Stimulated activated naive CD8-positive, alpha-beta T cell treated with anti-CD3 and anti-CD28 coated beads, Interleukin-15, Interleukin-2, amounts not matched to agents 100 U/mL and 50 U/mL, for 24 hours (primary cell): ENCODE results near the gene PTH1R.
A peak's percentile ranks its signal among the peaks of the same experiment; 100 is the strongest.

Source experiments
- ATAC-seq: fragments of 150-1000 bp; cut with Tn5 transposase; one replicate; pipeline ENCODE4 v1.10.0; 2021
- DNase-seq: peaks from one replicate; pipeline ENCODE4 v3.0.0; 2021

Gene PTH1R

GRCh38 chr3:46913644-46914043, 36.1 kb downstream of the PTH1R start:
- ATAC-seq (no peak), DNase-seq (no peak)

DNA sequence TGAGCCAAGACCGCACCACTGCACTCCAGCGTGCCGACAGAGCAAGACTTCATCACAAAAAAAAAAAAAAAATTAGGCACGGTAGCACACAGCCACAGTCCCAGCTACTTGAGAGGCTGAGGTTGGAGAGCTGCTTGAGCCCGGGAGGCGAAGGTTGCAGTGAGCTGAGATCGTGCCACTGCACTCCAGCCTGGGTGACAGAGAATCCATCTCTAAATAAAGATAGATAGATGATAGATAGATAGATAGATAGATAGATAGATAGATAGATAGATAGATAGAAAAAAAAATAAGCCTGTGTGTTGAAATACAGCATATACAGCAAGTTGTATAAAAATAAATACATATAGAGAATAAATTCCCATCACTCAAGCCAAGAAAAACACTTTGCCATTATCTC, 37.3 kb downstream of the PTH1R start:
- ATAC-seq = no peak
- no peak for DNase-seq

- peak; percentile 71 for ATAC-seq
- DNase-seq = no peak
Observed at GRCh38 chr3:46915297-46915822, 37.8 kb downstream of the PTH1R start.

GRCh38 chr3:46916278-46916677, 38.8 kb downstream of the PTH1R start:
- ATAC-seq (no peak), DNase-seq (no peak)

DNA sequence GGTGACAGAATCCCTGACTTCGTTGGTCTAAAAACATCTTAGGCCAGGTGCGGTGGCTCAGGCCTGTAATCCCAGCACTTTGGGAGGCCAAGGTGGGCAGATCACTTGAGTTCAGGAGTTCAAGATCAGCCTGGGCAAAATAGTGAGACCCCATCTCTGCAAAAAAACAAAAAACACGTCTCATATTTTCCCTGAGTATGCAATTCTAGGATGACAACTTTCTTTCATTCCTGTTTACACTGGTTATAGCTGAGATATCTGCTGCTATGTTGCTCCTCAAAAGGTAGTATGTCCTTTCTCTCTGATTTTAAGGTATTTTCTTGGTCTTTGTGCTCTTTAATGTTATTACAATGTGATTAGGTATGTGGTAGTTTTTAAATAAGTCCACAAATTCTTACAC, 39.3 kb downstream of the PTH1R start:
- no peak for ATAC-seq
- no peak for DNase-seq

GRCh38 chr3:46917257-46917656, 39.7 kb downstream of the PTH1R start:
- no peak for ATAC-seq
- no peak for DNase-seq

GRCh38 chr3:46918202-46918601, 40.7 kb downstream of the PTH1R start:
- DNase-seq (no peak), ATAC-seq (no peak)

DNA sequence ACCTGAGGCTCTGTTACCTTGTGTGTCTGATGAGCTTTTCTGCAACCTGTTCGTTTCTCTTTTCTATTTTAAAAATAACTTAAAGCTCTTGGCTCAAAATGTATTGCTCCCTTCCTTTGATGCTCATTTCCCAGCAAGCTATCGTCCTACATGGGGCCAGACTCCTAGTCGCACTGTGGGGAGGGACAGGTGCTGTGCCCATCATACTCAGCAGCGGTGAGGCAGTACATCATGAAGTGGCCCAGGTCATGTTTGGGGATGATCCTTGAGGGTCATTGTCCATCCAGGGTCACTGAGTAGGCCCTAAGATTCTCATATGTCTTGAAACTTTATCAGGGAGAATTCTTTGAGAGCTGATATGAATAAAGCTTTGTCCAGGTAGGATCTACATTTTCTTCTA, 41.1 kb downstream of the PTH1R start:
- no peak for ATAC-seq
- DNase-seq = no peak

DNA sequence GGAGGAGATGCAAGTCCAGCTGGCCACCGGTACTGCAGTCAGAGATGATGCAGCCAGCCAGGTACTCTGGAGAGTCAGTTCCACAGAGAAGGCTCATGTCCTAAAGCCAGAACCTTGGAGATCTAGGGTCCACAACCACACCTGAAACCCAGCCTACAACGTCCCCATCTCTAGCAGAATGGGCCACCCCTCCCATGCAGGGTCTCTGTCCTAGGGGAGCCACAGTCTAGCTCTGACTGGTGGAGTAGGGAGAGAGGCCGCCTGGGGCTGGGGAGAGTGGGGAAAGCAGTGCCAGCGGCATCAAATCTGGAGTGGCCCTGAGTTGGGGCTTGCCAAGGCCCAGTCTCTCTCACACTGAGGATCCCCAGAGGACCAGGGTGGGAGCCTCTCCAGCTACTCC, 43.5 kb downstream of the PTH1R start:
- ATAC-seq (no peak), DNase-seq (no peak)

DNA sequence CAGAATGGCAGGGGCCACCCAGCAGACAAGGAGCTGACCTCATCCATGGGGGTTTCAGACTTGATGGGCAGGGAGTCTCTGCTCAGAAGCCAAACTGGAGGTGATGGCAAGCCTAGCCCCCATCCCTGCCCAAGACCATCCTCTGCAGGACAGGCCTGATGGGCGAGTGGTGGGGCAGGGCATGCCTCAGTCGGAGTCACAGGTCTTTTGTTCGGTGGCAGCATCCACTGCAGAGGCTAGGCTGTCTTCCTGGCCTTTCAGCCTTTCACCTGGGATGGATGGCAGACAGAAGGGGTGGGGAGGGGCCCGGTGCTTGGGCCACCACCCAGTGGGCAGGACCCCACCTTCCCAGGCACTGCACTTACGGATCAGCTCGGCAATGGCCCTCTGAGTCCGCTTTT, 44.4 kb downstream of the PTH1R start:
- ATAC-seq (no peak), DNase-seq (no peak)

- ATAC-seq (no peak), DNase-seq (no peak)
Observed at GRCh38 chr3:46922426-46922825, 44.9 kb downstream of the PTH1R start.

- ATAC-seq = no peak
- DNase-seq = no peak
Observed at GRCh38 chr3:46922871-46923558, 45.5 kb downstream of the PTH1R start.

DNA sequence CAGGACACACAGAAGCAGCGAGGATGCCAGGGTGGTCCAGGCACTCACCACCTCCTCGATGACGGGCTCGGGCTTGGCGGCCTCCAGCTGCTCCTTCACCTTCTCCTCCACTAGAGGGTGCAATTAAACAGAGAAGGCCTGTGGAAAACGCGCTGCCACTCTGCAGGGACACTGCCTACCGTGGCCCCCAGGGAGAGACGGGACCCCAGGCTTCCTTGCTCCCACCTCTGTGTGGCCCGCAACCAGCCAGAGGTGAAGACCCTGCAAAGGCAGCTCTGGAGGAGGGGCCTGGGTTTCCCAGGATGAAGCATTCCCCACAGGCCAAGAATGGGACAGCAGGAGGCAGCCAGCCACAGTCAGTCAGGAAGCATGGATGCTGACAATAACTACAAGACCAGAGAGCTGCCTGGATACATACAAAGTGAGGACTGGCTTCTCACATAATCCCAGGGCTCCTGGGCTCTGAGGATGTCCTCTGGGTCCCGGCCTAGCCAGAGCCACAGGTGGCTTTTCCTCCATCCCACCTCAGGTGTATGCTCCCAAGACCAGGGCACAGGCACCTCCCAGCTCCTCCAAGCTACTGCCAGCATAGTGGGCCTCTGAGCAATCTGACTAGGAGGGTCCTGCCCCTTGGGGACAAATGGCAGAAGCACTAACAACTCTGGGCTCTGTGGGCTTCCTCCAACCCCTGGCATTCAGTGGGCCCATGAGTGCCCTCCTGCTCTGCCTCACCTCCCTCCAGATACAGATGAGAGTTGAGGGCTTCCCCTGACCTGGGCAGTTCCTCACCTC, 46.2 kb downstream of the PTH1R start:
- ATAC-seq = no peak
- DNase-seq = peak; percentile 41

- ATAC-seq = no peak
- DNase-seq = no peak
Observed at GRCh38 chr3:46924921-46925584, 47.5 kb downstream of the PTH1R start.

- DNase-seq (no peak), ATAC-seq (no peak)
Observed at GRCh38 chr3:46925585-46925934, 48.0 kb downstream of the PTH1R start.

DNA sequence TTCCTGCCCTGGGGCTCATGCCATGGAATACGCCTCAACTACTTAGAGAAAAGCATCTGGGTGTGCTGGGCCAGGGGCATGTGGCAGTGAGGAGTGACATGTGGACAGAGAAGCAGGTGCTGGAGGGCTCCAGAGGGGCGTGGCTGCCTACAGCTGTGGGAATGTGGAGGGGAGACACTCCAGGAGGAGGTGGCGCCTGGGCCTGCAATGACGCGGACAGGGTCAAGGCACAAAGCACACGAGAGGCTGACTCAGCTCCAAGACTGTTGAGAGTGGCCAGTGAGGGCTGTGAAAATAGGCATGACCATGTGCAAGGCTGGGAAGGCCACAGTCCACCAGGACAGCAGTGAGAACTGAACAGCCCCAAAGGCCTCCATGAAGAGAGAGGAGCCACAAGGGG, 48.5 kb downstream of the PTH1R start:
- ATAC-seq = no peak
- DNase-seq = no peak

DNA sequence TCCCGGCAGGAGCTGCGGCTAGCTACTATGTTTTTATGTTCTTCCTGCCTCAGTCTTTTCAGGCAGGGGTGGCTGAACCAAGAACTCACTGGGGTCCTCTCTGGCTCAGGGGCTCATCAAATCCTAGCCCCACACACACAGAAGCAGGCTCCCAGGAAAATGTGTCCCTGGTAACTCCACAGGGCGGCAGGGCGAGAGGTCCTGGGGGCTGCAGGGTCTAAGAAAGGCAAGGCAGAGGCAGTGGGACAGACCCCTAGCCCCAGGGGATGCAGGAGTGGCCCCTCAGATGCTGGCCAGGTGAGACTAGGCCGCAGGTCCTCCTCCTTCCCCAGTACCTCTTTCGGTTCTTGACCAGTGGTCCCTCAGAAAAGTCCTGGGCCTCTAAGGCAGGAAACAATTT, 48.9 kb downstream of the PTH1R start:
- no peak for ATAC-seq
- DNase-seq = no peak

DNA sequence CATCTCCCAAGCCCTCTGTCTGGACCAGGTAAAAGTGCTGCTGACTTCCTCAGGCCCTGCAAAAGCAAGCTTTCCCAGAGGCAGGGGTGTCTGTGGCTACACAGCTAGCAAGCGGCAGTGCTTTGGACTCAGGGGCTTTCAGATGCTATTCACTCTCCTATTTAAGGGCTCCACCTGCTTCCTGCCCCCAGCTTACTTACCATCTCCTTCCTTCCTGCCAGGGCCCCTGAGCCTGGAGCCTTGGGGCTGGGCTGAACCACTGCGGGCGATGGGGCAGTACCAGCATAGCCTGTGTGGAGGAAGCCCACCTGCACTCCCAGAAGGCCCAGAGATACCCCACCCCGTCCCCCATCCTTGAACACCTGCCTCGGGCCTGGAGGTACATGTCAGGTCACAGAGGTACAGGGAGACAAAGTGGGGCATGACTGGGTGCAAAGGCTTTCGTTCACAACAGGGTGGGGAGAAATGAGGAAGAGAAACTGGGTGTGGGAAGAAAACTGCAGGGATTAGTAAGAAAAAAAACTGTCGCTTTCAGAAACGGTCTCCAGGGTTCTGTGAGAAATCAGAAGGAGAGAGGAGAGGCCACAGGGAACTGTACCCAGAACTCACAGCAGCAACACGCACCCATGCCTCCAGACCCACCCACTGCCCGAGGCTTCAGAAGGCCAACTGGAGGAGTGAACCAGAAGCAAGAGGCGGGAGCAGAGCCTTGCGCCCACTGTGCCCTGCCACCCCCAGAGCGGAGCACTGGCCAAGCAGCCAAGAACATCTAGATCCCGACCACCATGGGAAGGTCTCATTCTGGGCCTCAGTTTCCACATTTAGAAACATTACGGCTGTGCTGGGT, 49.6 kb downstream of the PTH1R start:
- ATAC-seq (peak; percentile 29), DNase-seq (no peak)

DNA sequence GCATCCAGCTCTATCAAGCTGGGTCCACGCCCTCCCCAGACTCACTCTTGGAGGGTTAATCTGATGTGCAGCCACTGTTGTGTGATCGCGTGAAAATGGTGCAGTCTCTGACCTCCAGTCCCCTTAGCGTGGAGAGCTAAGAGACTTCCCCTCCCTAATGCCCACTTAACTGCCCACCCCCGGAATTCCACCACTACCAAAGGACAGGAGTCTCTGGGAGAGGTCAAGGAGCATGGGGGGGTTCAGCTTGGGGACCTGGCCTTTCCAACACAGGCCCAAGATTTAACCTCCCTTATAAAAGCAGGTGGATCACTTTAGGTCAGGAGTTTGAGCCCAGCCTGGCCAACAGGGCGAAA, 50.2 kb downstream of the PTH1R start:
- no peak for DNase-seq
- ATAC-seq = no peak

DNA sequence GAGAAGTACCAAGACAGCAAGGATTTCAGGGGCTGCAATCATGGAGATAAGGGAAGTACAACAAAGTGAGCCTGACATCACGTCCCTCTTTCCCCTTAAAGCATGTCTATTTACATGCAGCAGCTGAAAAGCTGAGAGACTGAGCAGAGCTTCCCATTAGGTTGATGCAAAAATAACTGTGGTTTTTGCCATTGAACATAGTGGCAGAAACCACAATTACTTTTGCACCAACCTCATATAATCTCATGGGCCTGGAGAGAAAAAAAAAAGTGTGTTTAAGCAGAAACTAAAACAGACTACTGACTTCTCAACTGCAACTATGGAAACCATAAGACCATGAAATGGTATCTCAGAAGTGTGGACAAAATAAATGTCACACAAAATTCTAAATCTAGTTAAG, 50.8 kb downstream of the PTH1R start:
- ATAC-seq (no peak), DNase-seq (no peak)

DNA sequence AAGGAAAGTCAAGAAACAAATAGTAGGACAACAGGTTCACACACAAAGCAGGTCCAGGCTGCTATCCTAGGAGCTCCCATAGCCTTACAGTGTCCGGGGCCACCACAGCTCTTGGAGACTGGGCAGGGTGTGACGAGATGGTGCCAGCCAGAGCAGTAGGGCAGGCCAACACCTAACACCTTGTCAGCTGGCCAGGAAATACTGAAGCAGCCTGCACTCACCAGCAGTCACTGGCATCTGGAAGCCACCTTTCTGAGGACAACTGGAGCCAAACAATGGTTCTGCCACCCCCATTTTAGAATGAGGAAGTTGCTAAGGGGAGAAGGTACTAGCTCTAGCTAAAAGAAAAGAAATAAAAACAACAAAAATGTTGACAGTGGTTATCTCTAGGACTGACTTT, 51.8 kb downstream of the PTH1R start:
- no peak for ATAC-seq
- no peak for DNase-seq

- ATAC-seq (no peak), DNase-seq (no peak)
Observed at GRCh38 chr3:46930166-46930944, 52.8 kb downstream of the PTH1R start.
